ENCODE results near the gene PPP4R1. TPM values are rescaled to one million over a fixed set of nuclear protein-coding genes. Genes with fewer than 3 reads are reported as not detected.

PPP4R1 gene
- polyA plus RNA-seq, 1 donor: 57.2 TPM

GRCh38 chr18:9547782-9548181 lies 66.6 kb downstream of the PPP4R1 start:
- DNase-seq: no peak

DNA sequence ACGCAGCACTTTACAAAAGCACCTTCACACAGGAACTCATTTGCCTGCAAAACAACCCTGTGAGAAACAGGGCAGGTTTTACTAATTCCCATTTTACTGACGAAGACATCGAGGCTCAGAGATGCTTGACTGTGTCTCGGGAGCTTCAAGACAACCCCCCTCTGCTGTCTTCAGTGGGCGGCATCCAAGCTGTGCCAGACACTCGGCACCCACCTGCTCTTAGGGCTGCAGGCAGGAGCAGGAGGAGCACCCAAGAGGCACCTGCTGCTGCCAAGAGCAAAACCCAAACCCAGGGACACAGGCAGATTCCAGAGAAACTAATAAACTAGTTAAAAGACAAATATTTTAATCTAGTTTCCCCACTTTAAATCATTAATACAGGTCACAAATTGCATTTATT lies 67.9 kb downstream of the PPP4R1 start:
- no peak for DNase-seq

DNA sequence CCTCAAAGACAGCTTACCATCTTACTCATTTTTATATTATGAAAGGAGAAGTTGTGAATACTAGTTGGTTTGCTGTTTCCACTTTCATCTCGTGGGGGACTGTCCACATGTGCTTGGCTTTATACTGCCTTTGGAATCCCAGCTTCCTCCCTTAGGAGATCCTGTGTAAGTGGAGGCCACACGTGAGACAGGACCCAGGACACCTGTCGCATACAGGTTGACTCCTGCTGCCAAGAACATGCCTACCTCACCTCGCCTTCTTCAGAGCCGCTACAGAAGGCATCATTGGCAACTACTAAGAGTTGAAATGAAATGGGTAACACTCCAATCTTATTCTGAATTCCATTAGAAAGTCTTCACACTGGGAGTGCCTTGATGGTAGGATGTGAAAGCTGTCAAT lies 69.3 kb downstream of the PPP4R1 start:
- no peak for DNase-seq

GRCh38 chr18:9542924-9543323 lies 71.4 kb downstream of the PPP4R1 start:
- no peak for DNase-seq

DNA sequence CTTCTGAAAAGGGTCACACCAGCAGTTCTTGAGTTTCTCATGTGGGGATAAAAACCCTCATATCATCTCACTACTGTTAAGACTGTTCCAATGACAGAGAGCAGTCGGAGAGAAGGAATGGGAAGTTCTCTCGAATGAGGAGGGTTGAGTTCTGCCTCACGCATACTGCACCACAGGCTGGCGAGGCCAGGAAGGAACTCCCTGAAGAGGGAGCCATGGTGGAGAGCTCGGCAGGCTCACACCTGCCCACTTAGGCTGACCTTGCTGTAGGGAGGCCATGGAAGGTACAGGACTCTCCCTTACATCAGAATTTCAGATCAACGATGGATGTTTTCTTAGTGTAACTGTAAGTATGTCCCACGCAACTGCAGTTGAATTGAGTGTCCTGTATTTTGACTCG lies 74.4 kb downstream of the PPP4R1 start:
- DNase-seq: no peak

DNA sequence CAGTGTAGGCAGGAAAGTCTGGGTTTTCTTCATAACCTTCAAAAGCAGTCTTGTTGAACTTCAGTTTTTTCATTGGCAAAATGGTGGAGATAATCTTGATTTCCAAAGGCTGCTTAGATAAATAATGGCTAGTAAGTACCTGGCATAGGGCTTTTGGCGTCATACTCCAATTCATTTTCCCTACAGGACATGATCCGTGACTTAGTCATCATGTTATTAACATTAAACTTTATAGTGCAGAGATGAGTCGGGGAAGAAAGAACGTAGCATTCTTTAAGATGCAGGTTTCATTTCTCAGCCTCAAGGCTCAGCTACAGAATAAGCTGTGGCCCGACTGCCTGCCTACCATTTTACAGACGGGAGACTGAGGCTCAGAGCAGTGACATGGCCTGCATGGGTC lies 75.1 kb downstream of the PPP4R1 start:
- DNase-seq: no peak

- no peak for DNase-seq
Measured at GRCh38 chr18:9537677-9538076, 76.7 kb downstream of the PPP4R1 start.

DNA sequence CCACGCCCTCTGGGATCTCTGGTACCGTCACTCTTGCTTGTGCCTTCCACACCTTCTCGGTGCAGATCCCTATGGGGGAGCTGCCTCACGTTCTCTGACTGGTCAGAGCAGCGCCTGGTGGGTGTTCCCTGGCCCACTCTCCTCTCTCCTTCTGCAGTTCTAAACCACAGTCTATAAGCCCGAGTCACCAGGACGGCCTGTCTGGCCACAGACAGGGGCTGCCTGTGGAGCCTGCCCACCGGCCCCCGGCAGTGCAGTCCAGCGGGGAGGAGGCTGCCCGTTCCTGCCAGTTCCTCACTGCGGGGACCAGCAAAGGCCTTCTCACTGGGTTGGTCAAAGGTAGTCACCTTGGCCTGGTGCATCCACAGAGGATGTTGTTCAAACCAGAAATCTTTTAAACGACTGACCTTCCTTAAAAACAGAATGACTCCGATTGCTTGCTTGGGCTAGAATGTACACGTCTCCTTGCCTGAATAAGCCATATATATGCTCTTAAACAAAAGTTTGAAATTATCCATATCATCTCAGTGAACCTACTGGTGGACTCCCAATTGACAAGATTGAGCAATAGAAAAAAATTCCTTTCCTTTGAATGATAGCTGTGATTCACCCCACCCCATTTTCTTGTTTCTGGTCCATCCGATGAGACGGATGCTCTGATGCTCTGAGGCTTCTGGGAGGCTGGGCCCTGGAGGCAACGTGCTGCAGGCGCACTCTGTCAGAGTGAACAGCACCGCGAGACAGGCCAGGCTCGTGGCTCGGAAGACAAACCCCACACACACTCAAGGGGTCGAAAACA lies 77.8 kb downstream of the PPP4R1 start:
- no peak for DNase-seq

DNA sequence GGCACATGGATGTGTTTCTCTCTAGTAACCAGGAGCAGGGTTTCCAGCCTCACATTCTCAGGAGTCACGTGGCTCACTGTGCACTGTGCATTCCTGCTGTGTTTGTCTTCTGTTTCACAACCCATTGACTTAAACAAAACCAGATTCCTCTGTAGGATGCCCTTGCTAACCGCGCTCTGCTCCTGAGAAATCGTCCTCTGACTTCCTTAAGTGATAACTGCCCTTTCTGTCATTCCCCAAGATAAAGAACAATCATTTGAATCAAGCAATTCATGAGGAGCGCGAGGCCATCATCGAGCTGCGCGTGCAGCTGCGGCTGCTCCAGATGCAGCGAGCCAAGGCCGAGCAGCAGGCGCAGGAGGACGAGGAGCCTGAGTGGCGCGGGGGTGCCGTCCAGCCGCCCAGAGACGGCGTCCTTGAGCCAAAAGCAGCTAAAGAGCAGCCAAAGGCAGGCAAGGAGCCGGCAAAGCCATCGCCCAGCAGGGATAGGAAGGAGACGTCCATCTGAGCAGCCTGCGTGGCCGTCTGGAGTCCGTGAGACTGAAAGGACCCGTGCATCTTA lies 78.8 kb downstream of the PPP4R1 start:
- DNase-seq: peak; percentile 67

DNA sequence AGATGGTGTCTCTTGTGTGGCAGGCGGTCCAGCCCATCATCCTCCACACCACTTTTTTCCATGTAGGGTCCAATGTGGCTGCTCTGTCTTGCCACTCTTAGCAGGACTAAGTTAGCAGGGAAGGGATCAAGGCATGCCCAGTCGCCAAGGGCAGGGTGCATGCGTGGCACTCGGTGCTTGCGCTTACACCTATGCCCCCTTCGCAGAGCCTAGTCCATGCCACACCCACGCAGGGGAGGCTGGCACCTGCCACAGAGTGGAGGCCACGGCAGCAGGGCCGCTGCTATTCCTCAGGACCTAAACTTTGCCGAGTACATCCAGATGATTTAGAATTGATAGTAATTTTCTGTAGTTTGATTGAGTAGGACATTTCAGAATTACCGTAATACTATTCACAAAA lies 79.5 kb downstream of the PPP4R1 start:
- no peak for DNase-seq

DNA sequence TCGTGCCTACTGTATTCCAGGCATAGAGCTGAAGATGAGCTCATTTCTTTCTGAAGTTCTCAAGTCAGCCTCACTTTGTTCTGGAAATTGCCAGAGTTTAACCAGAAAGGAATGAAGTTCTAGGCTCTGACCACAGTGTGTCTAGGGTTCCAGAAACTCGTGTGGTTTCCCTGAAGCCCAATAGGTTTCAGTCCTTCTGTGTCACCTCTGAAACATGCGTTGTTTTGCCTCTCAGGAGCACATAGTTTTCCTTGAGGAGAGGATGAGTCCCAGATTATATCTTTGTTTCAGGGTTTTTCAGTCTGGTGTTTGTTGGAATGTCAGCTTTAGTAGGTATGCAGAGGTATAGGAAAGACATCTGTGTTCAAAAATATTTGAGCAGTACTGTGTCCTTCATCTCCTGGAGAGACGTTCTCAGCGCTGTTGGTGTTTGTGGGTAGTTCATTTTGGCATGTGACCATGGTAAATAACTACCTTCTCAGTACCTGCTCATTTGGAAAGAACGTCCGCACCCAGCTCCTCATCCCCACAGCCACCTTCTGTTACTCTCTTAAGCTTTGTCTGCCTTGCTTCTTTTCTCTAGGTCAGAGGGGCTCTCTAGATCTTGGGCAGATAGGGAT lies 82.5 kb downstream of the PPP4R1 start:
- no peak for DNase-seq

DNA sequence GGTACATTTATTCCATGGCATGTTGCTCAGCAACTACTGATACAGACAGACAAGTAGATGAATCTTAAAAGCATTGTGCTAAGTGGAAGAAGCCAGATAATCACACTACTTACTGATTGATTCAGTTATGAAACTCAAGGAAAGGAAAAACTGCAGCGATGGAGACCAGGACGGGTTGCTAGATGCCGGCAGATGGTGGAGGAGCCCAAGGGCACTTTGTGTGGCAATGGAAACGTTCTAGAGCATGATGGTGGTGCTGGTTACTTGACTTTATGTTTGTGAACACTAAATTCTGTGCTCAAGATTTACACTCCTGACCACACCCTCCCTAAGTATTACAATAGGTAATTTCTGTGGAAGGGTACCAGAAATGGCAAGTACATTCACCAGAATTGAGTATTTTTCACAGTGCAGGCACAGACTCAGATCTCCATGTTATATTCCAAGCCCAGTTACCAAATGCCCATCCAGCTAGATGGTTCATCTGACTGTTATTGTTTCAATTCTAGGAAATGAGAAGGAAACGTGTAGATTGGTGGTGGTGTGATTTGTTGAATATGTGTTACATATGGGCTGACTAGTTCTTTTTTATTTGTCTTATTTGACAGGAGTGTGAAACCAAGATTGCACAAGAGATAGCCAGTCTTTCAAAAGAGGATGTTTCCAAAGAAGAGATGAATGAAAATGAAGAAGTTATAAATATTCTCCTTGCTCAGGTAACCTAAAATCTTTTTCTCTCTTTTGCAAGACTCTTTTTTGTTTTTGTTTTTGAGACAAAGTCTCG lies 83.9 kb downstream of the PPP4R1 start:
- DNase-seq: no peak

DNA sequence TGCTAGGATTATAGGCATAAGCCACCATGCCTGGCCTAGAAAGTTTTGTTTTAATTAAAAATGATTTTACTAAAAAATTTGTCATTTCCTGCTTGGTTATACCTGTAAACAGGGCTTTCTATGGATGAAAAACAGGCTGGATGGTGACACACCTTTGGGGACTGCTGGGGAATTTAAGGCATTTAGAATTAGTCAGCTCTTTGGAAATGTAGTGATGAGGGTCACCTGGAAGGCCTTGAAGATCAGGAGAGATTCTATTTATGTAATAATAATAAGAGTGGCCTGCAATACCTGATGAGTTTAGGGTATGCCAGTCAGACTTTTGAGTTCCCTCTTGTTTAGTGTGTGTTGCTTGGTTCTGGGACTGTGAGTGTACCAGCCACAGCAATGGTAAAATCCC lies 87.9 kb downstream of the PPP4R1 start:
- no peak for DNase-seq

DNA sequence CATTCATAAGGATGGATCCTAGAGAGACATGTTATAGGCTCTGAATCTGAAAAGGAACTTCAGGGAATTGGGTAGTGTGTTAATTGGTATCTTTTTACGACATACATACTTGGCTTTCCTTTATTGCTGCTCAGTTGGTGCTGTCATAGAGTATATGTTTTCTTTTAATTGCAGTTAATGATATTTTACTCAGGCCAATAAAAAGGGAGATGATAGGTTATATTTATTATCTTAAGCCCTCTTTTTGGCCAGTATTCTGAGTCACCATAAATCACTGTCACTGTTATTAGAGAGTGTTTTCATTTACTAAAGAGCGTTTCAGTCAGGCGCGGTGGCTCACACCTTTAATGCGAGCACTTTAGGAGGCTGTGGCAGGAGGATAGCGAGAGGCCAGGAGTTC lies 91.4 kb downstream of the PPP4R1 start:
- DNase-seq: no peak

DNA sequence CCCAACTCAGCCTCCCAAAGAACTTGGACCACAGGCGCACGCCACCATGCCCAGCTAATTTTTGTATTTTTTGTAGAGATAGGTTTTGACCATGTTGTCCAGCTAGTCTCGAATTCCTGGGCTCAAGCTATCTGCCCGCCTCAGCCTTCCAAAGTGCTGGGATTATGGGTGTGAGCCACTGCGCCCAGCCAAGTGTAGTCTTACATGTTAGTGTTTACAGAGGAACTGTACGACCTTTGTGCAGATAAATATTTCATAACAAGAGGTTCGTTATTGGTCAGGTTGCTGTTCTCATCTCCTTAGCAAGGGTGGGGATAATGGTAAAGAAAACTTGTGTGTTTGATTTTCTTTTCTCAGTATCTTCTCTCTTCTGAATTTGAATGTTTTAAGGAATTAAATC lies 92.6 kb downstream of the PPP4R1 start:
- DNase-seq: no peak

DNA sequence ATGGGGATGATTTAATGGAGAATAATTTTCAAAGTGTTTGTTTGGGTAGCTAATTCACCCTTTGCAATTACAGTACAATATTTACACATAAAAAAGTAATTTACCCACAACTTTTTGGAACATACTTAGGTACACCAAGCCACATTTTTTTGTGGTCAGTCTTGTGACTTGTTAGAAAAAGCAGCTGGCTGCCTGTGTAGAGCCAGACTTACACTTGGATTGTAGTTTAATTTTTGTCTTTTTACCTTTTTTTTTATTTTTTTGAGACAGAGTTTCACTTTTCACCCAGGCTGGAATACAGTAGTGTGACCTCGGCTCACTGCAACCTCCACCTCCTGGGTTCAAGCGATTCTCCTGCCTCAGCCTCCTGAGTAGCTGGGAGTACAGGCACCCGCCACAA lies 93.7 kb downstream of the PPP4R1 start:
- DNase-seq: no peak

- peak; percentile 46 for DNase-seq
Measured at GRCh38 chr18:9519399-9519798, 95.0 kb downstream of the PPP4R1 start.

DNA sequence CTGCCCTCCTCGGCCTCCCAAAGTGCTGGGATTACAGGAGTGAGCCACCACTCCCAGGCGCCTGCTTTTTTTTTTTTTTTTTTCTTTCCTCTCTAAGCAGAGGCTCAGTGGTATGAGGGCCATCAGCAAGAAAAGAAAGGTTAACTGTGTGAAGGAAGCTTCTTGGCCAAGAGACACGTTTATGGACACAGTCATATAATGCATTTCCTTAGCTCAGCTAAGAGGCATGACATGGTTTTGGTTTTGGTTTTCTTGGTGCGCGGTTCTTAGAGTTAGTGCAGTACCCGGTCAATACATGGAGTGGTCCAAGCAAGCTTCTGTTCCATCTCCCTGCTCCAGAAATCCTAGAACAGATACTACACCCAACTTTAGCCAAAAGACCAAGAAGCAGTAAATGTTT lies 96.5 kb downstream of the PPP4R1 start:
- no peak for DNase-seq

DNA sequence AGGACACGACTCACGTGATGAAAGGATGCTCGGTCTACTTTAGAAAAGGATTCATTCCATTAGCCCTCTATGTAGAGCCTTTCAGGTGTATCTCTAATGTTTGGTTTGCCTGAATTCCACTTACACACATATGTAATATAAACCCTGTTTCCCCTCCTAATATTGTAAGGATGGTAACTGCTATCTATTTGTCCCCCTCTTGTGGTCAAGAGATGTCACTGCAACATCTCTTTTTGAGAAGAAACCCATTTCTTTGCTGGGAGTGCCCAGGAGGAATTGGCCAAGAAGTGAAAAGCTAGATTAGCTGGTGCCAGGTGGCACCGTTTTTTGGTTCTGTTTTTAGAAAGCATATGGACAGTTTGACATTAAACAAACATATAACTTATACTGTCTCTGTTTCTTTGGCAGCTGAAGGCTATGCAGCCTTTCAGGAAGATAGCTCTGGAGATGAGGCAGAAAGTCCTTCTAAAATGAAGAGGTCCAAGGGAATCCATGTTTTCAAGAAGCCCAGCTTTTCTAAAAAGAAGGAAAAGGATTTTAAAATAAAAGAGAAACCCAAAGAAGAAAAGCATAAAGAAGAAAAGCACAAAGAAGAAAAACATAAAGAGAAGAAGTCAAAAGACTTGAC lies 97.8 kb downstream of the PPP4R1 start:
- peak; percentile 32 for DNase-seq

DNA sequence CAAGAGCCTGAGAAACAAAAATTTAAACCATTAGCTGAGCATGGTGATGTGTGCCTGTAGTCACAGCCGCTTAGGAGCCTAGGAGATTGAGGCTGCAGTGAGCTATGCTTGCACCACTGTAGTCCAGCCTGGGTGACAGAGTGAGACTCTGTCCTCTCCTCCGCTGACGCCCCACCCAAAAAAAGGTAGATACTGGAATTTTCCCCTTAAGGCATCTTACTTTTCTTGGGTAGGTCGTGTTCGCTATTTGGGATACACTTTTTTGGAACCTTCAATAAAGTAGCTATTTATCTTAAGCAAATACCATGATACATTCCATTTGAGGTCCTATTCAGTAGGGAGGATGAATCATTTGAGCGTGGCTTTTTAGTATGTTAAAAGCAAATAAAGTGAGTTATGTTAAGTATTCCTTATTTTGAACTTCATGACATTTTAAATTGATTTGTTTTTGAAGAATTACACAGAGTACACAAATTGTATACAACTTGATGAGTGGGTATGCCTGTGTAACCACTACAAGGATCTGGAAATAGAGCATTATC lies 100.3 kb downstream of the PPP4R1 start:
- no peak for DNase-seq

- no peak for DNase-seq
Measured at GRCh38 chr18:9508446-9509025, 105.8 kb downstream of the PPP4R1 start.

DNA sequence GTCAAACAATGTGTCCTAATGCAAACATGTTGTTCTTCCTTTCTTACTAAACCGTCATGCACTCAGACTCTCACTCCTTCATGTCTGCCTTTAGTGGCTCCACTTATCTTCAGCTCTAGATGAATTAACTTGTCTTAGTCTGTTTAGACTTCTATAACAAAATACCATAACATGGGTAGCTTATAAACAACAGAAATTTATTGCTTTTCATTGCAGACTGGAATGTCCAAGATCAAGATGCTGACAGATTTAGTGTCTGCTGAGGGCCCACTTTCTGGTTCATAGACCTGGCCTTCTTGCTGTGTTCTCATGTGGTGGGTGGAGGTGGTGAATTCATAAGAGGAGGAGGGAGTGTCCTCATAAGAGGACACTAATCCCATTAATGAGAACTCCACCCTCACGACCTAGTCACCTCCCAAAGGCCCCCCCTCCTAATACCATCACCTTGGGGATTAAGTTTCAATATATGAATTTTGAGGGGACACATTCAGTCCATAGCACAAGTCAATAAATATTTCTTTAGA lies 106.7 kb downstream of the PPP4R1 start:
- no peak for DNase-seq
